ENCODE data around the gene ADO. TPM values are rescaled to one million over a fixed set of nuclear protein-coding genes. Genes with fewer than 3 reads are reported as not detected.
A peak's percentile ranks its signal among the peaks of the same experiment; 100 is the strongest.

The ADO gene
- total RNA-seq, 4 donors from 2014 or later, result 19.5 to 28.1 (median 23.4) TPM

GRCh38 chr10:62760401-62760800 is 44.1 kb upstream of the ADO start:
- intact Hi-C loops (cut with DNase I), result no loop called here
- no peak for DNase-seq (ENCODE audit: extremely low spot score)

GRCh38 chr10:62761115-62761514 is 43.4 kb upstream of the ADO start:
- Histone ChIP-seq H3K36me3 (no peaks in the 10 kb centered on the region), H3K4me1 (peaks cover 0 to 14% (median 2%) of the 10 kb centered on the region in 4 donors), H3K27me3 (no peaks in the 10 kb centered on the region), H3K27ac (replicated peaks in 1 of 4) (peak overlapping the region in 1 of 4 donors; percentile 28), H3K9me3 (no peaks in the 10 kb centered on the region), H3K4me3 (no peak overlapping the region)
- TF ChIP-seq EP300 (IDR thresholded peaks at IDR 0.05), result no peak
- no peak for TF ChIP-seq POLR2AphosphoS5 (IDR thresholded peaks at IDR 0.05)
- TF ChIP-seq POLR2A (IDR thresholded peaks at IDR 0.05; ENCODE audit: low read depth), result no peak
- no peak for TF ChIP-seq CTCF (IDR thresholded peaks at IDR 0.05)
- intact Hi-C loops (cut with DNase I), result no loop called here
- no peak for DNase-seq (ENCODE audit: extremely low spot score)
- WGBS, result 75% methylated on average over 3 of the region's 3 CpGs

More at GRCh38 chr10:62760401-62760800, 44.1 kb upstream of the ADO start:
- 73% methylated on average over 14 of the region's 14 CpGs for WGBS
- Histone ChIP-seq H3K4me1 (peaks cover 0 to 14% (median 2%) of the 10 kb centered on the region in 4 donors), H3K27ac (replicated peaks in 1 of 4) (peak overlapping the region in 2 of 4 donors; percentile 28 to 43), H3K4me3 (no peak overlapping the region), H3K27me3 (no peaks in the 10 kb centered on the region), H3K36me3 (no peaks in the 10 kb centered on the region), H3K9me3 (no peaks in the 10 kb centered on the region)
- TF ChIP-seq EP300 (IDR thresholded peaks at IDR 0.05) (no peak), CTCF (IDR thresholded peaks at IDR 0.05) (no peak), POLR2A (IDR thresholded peaks at IDR 0.05; ENCODE audit: low read depth) (no peak), POLR2AphosphoS5 (IDR thresholded peaks at IDR 0.05) (peak in 1 of 2 donors; percentile 22)

GRCh38 chr10:62763155-62763554 is 41.4 kb upstream of the ADO start:
- no peak for DNase-seq (ENCODE audit: extremely low spot score)
- Histone ChIP-seq H3K4me1 (peaks cover 0 to 14% (median 2%) of the 10 kb centered on the region in 4 donors), H3K27ac (replicated peaks in 1 of 4) (no peak overlapping the region), H3K27me3 (no peaks in the 10 kb centered on the region), H3K36me3 (no peaks in the 10 kb centered on the region), H3K9me3 (no peaks in the 10 kb centered on the region), H3K4me3 (no peak overlapping the region)
- TF ChIP-seq POLR2AphosphoS5 (IDR thresholded peaks at IDR 0.05) (no peak), EP300 (IDR thresholded peaks at IDR 0.05) (no peak), CTCF (IDR thresholded peaks at IDR 0.05) (no peak), POLR2A (IDR thresholded peaks at IDR 0.05; ENCODE audit: low read depth) (no peak)
- intact Hi-C loops (cut with DNase I), result no loop called here
- WGBS, result 100% methylated on average over 4 of the region's 4 CpGs

- DNase-seq (ENCODE audit: extremely low spot score), result no peak
- WGBS, result 97% methylated on average over 4 of the region's 4 CpGs
- TF ChIP-seq CTCF (IDR thresholded peaks at IDR 0.05) (no peak), POLR2AphosphoS5 (IDR thresholded peaks at IDR 0.05) (no peak), POLR2A (IDR thresholded peaks at IDR 0.05; ENCODE audit: low read depth) (no peak), EP300 (IDR thresholded peaks at IDR 0.05) (no peak)
- Histone ChIP-seq H3K9me3 (no peaks in the 10 kb centered on the region), H3K27me3 (no peaks in the 10 kb centered on the region), H3K4me3 (no peak overlapping the region), H3K27ac (replicated peaks in 1 of 4) (no peak overlapping the region), H3K36me3 (no peaks in the 10 kb centered on the region), H3K4me1 (peaks cover 0 to 14% (median 2%) of the 10 kb centered on the region in 4 donors)
- intact Hi-C loops (cut with DNase I), result no loop called here
Observed at GRCh38 chr10:62764011-62764410, 40.5 kb upstream of the ADO start.

GRCh38 chr10:62765726-62766125 is 38.8 kb upstream of the ADO start:
- no peaks in the 10 kb centered on the region for H3K36me3 ChIP-seq
- no peaks in the 10 kb centered on the region for H3K9me3 ChIP-seq
- intact Hi-C loops (cut with DNase I), result no loop called here
- TF ChIP-seq POLR2A (IDR thresholded peaks at IDR 0.05; ENCODE audit: low read depth) (no peak), EP300 (IDR thresholded peaks at IDR 0.05) (no peak), POLR2AphosphoS5 (IDR thresholded peaks at IDR 0.05) (no peak), CTCF (IDR thresholded peaks at IDR 0.05) (no peak)
- no peaks in the 10 kb centered on the region for H3K27me3 ChIP-seq
- peaks cover 4 to 11% (median 7%) of the 10 kb centered on the region in 4 donors for H3K4me1 ChIP-seq
- 92% methylated on average over 2 of the region's 2 CpGs for WGBS
- no peak for DNase-seq (ENCODE audit: extremely low spot score)
- H3K4me3 ChIP-seq, result no peak overlapping the region
- H3K27ac ChIP-seq (replicated peaks in 1 of 4), result no peak overlapping the region

All from esophagus muscularis mucosa (tissue), 4 donors.